HepG2 (cell line): ENCODE data around the gene GPR39. TPM values are rescaled to one million over a fixed set of nuclear protein-coding genes. Genes with fewer than 3 reads are reported as not detected.

Experiments
- AGO2 ChIP-seq: fragments of 200-400 bp; formaldehyde crosslinking; optimal IDR thresholded peaks from 2 replicates; pipeline ENCODE3; 2017; ENCODE audit warnings: mild to moderate bottlenecking, low read depth, low read length, moderate library complexity
- GTF3A ChIP-seq: sonication (generic); formaldehyde crosslinking; conservative IDR thresholded peaks from 2 replicates; pipeline ENCODE4 v1.4.0; 2020; ENCODE audit warnings: mild to moderate bottlenecking, missing genetic modification reagents
- HOXA3 ChIP-seq: sonication (generic); formaldehyde crosslinking; IDR thresholded peaks from 2 replicates; pipeline ENCODE4 v1.5.0; 2020; ENCODE audit warnings: missing genetic modification reagents
- SMC3 ChIP-seq: IDR thresholded peaks from 2 replicates; pipeline ENCODE4 v1.6.1; 2011; ENCODE audit warnings: low read length, improper control_type of control experiment
- TBX2 ChIP-seq: sonication (generic); formaldehyde crosslinking; IDR thresholded peaks from 2 replicates; pipeline ENCODE4 v1.5.0; 2020; ENCODE audit warnings: missing genetic modification reagents, mild to moderate bottlenecking, borderline replicate concordance
- THYN1 ChIP-seq: sonication (generic); formaldehyde crosslinking; IDR thresholded peaks from 2 replicates; pipeline ENCODE4 v1.8.1; 2023; ENCODE audit warnings: low read depth, mild to moderate bottlenecking, moderate library complexity, missing genetic modification reagents, borderline replicate concordance
- ZFP37 ChIP-seq: sonication (generic); formaldehyde crosslinking; IDR thresholded peaks from 2 replicates; pipeline ENCODE4 v1.4.0; 2020; ENCODE audit warnings: missing genetic modification reagents, borderline replicate concordance
- ZNF180 ChIP-seq: sonication (generic); formaldehyde crosslinking; IDR thresholded peaks from 2 replicates; pipeline ENCODE4 v1.4.0; 2020; ENCODE audit warnings: low read depth, missing genetic modification reagents, borderline replicate concordance
- ZNF318 ChIP-seq: sonication (generic); formaldehyde crosslinking; IDR thresholded peaks from 2 replicates; pipeline ENCODE4 v1.4.0; 2020; ENCODE audit warnings: mild to moderate bottlenecking, missing genetic modification reagents
- polyA plus RNA-seq, 8 experiments: library from polyadenylated mRNA; depleted of rRNA in 3 of 8; stranded (reverse) in 7 of 8; unstranded in 1 of 8; fragments of >200 nt; fragmentation: Illumina TruSeq in 4 of 8; extraction: Trizol in 4 of 8; gene quantifications; 2 replicates each; pipeline versions ENCODE4 v1.2.1 to v1.2.3, GENCODE V29; 2011 to 2016; ENCODE audit warnings: low read depth in 4 of 8, missing spikeins in 1 of 8, mixed read lengths in 1 of 8; ENCODE audit not compliant: insufficient read depth in 1 of 8
- total RNA-seq, 5 experiments: library from RNA; depleted of rRNA; stranded (reverse); fragments of >200 nt; fragmentation: Illumina TruSeq; extraction: Trizol; gene quantifications; 2 replicates each; pipeline ENCODE4 v1.2.3, GENCODE V29; 2016; ENCODE audit warnings: low read depth in 1 of 5
- TF ChIP-seq, protein P1 (sequence below), 2 experiments: fragments of 450-650 bp in 1 of 2; sonication (generic) in 1 of 2; formaldehyde crosslinking in 1 of 2; IDR thresholded peaks; 2 replicates each; pipeline versions ENCODE4 v1.6.1 to v1.8.0; 2016 to 2022; ENCODE audit warnings: antibody characterized with exemption in 1 of 2, mild to moderate bottlenecking in 1 of 2, missing genetic modification reagents in 1 of 2

The GPR39 gene
- total and polyA plus RNA-seq, 2 of the 13 experiments (the other 11 are each of a cell fraction or from before 2014, with no cell fraction given): 0.16 to 0.62 TPM

GRCh38 chr2:132623096-132623839, 206.7 kb downstream of the GPR39 start (continued):
- TF ChIP-seq, protein P1, sequence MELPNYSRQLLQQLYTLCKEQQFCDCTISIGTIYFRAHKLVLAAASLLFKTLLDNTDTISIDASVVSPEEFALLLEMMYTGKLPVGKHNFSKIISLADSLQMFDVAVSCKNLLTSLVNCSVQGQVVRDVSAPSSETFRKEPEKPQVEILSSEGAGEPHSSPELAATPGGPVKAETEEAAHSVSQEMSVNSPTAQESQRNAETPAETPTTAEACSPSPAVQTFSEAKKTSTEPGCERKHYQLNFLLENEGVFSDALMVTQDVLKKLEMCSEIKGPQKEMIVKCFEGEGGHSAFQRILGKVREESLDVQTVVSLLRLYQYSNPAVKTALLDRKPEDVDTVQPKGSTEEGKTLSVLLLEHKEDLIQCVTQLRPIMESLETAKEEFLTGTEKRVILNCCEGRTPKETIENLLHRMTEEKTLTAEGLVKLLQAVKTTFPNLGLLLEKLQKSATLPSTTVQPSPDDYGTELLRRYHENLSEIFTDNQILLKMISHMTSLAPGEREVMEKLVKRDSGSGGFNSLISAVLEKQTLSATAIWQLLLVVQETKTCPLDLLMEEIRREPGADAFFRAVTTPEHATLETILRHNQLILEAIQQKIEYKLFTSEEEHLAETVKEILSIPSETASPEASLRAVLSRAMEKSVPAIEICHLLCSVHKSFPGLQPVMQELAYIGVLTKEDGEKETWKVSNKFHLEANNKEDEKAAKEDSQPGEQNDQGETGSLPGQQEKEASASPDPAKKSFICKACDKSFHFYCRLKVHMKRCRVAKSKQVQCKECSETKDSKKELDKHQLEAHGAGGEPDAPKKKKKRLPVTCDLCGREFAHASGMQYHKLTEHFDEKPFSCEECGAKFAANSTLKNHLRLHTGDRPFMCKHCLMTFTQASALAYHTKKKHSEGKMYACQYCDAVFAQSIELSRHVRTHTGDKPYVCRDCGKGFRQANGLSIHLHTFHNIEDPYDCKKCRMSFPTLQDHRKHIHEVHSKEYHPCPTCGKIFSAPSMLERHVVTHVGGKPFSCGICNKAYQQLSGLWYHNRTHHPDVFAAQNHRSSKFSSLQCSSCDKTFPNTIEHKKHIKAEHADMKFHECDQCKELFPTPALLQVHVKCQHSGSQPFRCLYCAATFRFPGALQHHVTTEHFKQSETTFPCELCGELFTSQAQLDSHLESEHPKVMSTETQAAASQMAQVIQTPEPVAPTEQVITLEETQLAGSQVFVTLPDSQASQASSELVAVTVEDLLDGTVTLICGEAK (IDR thresholded peaks at IDR 0.05): no peak
- TF ChIP-seq, protein P1 (CRISPR knock-in tag; IDR thresholded peaks at IDR 0.05): no peak
- TF ChIP-seq THYN1 (CRISPR knock-in tag) (no peak), ZFP37 (CRISPR knock-in tag) (no peak), AGO2 (no peak), TBX2 (no peak), HOXA3 (CRISPR knock-in tag) (no peak), GTF3A (no peak), ZNF180 (no peak), ZNF318 (no peak), SMC3 (no peak)
